Naive thymus-derived CD4-positive, alpha-beta T cell (primary cell): ENCODE measurements around the gene DCAF8. TPM values are rescaled to one million over a fixed set of nuclear protein-coding genes. Genes with fewer than 3 reads are reported as not detected.

Experiments
- ATAC-seq: fragments of 150-1000 bp; cut with Tn5 transposase; 2 replicates; pipeline ENCODE4 v1.10.0; 2021; ENCODE audit warnings: mild to moderate bottlenecking, moderate library complexity
- CTCF ChIA-PET: fragments of 350-600 bp; sonication (Branson Sonifier 250); formaldehyde crosslinking; loops from one replicate; lab custom pipeline; 2021; ENCODE audit warnings: antibody characterized with exemption; lab: Charles Lee
- POLR2A ChIA-PET: fragments of 350-600 bp; sonication (Branson Sonifier 250); formaldehyde crosslinking; loops from one replicate; lab custom pipeline; 2021; ENCODE audit warnings: antibody characterized with exemption, inconsistent platforms; lab: Charles Lee
- DNase-seq, 9 donors: peaks; one replicate each; pipeline versions ENCODE4 v3.0.0 to v3.0.0-alpha.2; 2020 to 2022; ENCODE audit warnings: mixed read lengths in 1 of 9
- H3K27ac ChIP-seq: one replicate; pipeline ENCODE4 v1.7.0; 2013; ENCODE audit warnings: mild to moderate bottlenecking, low read depth, low read length, moderate library complexity
- H3K27me3 ChIP-seq, 2 donors: one replicate each; pipeline ENCODE4 v1.7.0; 2013; ENCODE audit warnings: low read length in 2 of 2, mild to moderate bottlenecking in 2 of 2, moderate library complexity in 2 of 2; ENCODE audit not compliant: control insufficient read depth in 2 of 2, insufficient read depth in 2 of 2
- H3K36me3 ChIP-seq, 3 experiments: 1 replicate in 2 of 3; 2 replicates in 1 of 3; pipeline ENCODE4 v1.7.0; 2013; ENCODE audit warnings: low read length in 3 of 3, mild to moderate bottlenecking in 3 of 3, moderate library complexity in 1 of 3; ENCODE audit not compliant: insufficient read depth in 3 of 3, control insufficient read depth in 2 of 3
- H3K4me1 ChIP-seq, 2 donors: one replicate each; pipeline ENCODE4 v1.7.0; 2013; ENCODE audit warnings: low read length in 2 of 2, mild to moderate bottlenecking in 2 of 2, moderate library complexity in 1 of 2; ENCODE audit not compliant: control insufficient read depth in 2 of 2, insufficient read depth in 2 of 2
- H3K4me3 ChIP-seq: 2 replicates; pipeline ENCODE4 v1.7.0; 2013; ENCODE audit warnings: mild to moderate bottlenecking, low read length
- H3K9me3 ChIP-seq, 3 experiments: 1 replicate in 2 of 3; 2 replicates in 1 of 3; pipeline ENCODE4 v1.7.0; 2013; ENCODE audit warnings: low read length in 3 of 3; ENCODE audit not compliant: control insufficient read depth in 2 of 3
- H3K27ac Mint-ChIP-seq, 9 donors: one replicate each; pipeline ENCODE4 v1.8.0; 2020 to 2022; ENCODE audit warnings: mixed read lengths in 9 of 9, mild to moderate bottlenecking in 8 of 9, moderate library complexity in 5 of 9, inconsistent platforms in 2 of 9
- H3K27me3 Mint-ChIP-seq, 5 donors: one replicate each; pipeline ENCODE4 v1.8.0; 2021 to 2022; ENCODE audit warnings: mixed read lengths in 5 of 5, mild to moderate bottlenecking in 1 of 5
- H3K36me3 Mint-ChIP-seq, 5 donors: one replicate each; pipeline ENCODE4 v1.8.0; 2020 to 2022; ENCODE audit warnings: mixed read lengths in 5 of 5, mild to moderate bottlenecking in 3 of 5, inconsistent platforms in 1 of 5
- H3K4me1 Mint-ChIP-seq, 7 donors: one replicate each; pipeline ENCODE4 v1.8.0; 2020 to 2022; ENCODE audit warnings: mixed read lengths in 7 of 7, mild to moderate bottlenecking in 3 of 7, inconsistent platforms in 1 of 7
- H3K4me3 Mint-ChIP-seq, 10 donors: one replicate each; pipeline ENCODE4 v1.8.0; 2020 to 2022; ENCODE audit warnings: mild to moderate bottlenecking in 10 of 10, mixed read lengths in 10 of 10, moderate library complexity in 6 of 10, inconsistent platforms in 2 of 10
- H3K9me3 Mint-ChIP-seq, 11 donors: one replicate each; pipeline ENCODE4 v1.8.0; 2020 to 2022; ENCODE audit warnings: mixed read lengths in 11 of 11, mild to moderate bottlenecking in 4 of 11, inconsistent platforms in 1 of 11, moderate library complexity in 1 of 11
- intact Hi-C, 2 donors: fragments of 100-400 bp; cut with micrococcal nuclease; formaldehyde crosslinking; loops; one replicate each; pipeline ENCODE4 v1.15.1; 2023
- polyA plus RNA-seq, 2 donors: library from polyadenylated mRNA; unstranded; fragments of 300-500 nt; fragmentation: Illumina TruSeq; gene quantifications; one replicate each; pipeline ENCODE4 v1.2.3, GENCODE V29; 2021
- total RNA-seq, 6 experiments: library from RNA in 5 of 6; stranded (reverse) in 5 of 6; gene quantifications; 1 replicate in 5 of 6; 2 replicates in 1 of 6; pipeline ENCODE4 v1.2.3 and lab custom pipeline; 2021 to 2026

DCAF8 gene
- total and polyA plus RNA-seq, 7 experiments from 2014 or later = 45.6 to 226 (median 174) TPM

GRCh38 chr1:160200786-160201185 lies 61.6 kb downstream of the DCAF8 start:
- DNase-seq (no peak), ATAC-seq (no peak)
- Mint-ChIP-seq H3K27ac (no peak overlapping the region), H3K27me3 (no peaks in the 10 kb centered on the region), H3K4me1 (peaks cover 0 to 14% (median 11%) of the 10 kb centered on the region in 7 donors), H3K9me3 (peaks cover 0 to 1% (median 0%) of the 10 kb centered on the region in 11 donors), H3K4me3 (no peak overlapping the region), H3K36me3 (no peaks in the 10 kb centered on the region)
- ChIA-PET POLR2A (no interaction called here), CTCF (interaction anchor here (1.0 kb wide), 1 partner anchor 51 kb away, joined by 3 read pairs; no protein-coding TSS in a partner anchor)
- no peak overlapping the region for H3K27ac ChIP-seq
- H3K9me3 ChIP-seq = no peaks in the 10 kb centered on the region
- peaks cover 4 to 10% of the 10 kb centered on the region in 2 donors for H3K4me1 ChIP-seq
- H3K27me3 ChIP-seq = no peaks in the 10 kb centered on the region
- no peak overlapping the region for H3K4me3 ChIP-seq
- intact Hi-C loops = no loop called here
- H3K36me3 ChIP-seq = no peaks in the 10 kb centered on the region

GRCh38 chr1:160197231-160197630 lies 65.1 kb downstream of the DCAF8 start:
- no peak overlapping the region for H3K4me3 Mint-ChIP-seq
- no peaks in the 10 kb centered on the region for H3K9me3 Mint-ChIP-seq
- peaks cover 0 to 2% (median 0%) of the 10 kb centered on the region in 5 donors for H3K27me3 Mint-ChIP-seq
- Histone ChIP-seq H3K27me3 (no peaks in the 10 kb centered on the region), H3K4me1 (no peaks in the 10 kb centered on the region), H3K4me3 (no peak overlapping the region), H3K27ac (no peak overlapping the region), H3K9me3 (no peaks in the 10 kb centered on the region), H3K36me3 (no peaks in the 10 kb centered on the region)
- no peak overlapping the region for H3K27ac Mint-ChIP-seq
- ChIA-PET POLR2A (no interaction called here), CTCF (interaction anchor here (0.6 to 3.0 kb wide), 3 partner anchors 14 to 109 kb away, joined by 3 to 15 read pairs (median 3); no protein-coding TSS in a partner anchor)
- DNase-seq = no peak
- intact Hi-C loops = no loop called here
- H3K36me3 Mint-ChIP-seq = no peaks in the 10 kb centered on the region
- H3K4me1 Mint-ChIP-seq = peaks cover 0 to 2% (median 0%) of the 10 kb centered on the region in 7 donors
- ATAC-seq = no peak

- ChIA-PET POLR2A (interaction anchor here (1.0 kb wide), 1 partner anchor 95 kb away, joined by 3 read pairs; no protein-coding TSS in a partner anchor), CTCF (interaction anchor here (0.9 to 3.0 kb wide), 5 partner anchors 12 to 95 kb away, joined by 3 to 15 read pairs (median 4); no protein-coding TSS in a partner anchor)
- H3K4me1 Mint-ChIP-seq = peaks cover 0 to 2% (median 0%) of the 10 kb centered on the region in 7 donors
- H3K4me3 ChIP-seq = no peak overlapping the region
- intact Hi-C loops = no loop called here
- peaks cover 0 to 2% (median 0%) of the 10 kb centered on the region in 5 donors for H3K27me3 Mint-ChIP-seq
- H3K9me3 Mint-ChIP-seq = no peaks in the 10 kb centered on the region
- H3K36me3 ChIP-seq = no peaks in the 10 kb centered on the region
- H3K4me3 Mint-ChIP-seq = no peak overlapping the region
- H3K36me3 Mint-ChIP-seq = no peaks in the 10 kb centered on the region
- H3K4me1 ChIP-seq = no peaks in the 10 kb centered on the region
- H3K27ac ChIP-seq = no peak overlapping the region
- DNase-seq (no peak), ATAC-seq (no peak)
- H3K27ac Mint-ChIP-seq = no peak overlapping the region
- H3K27me3 ChIP-seq = no peaks in the 10 kb centered on the region
- H3K9me3 ChIP-seq = no peaks in the 10 kb centered on the region
These were observed 66.2 kb downstream of the DCAF8 start for GRCh38 chr1:160196143-160196542.

- Histone ChIP-seq H3K4me1 (no peaks in the 10 kb centered on the region), H3K9me3 (no peaks in the 10 kb centered on the region), H3K36me3 (no peaks in the 10 kb centered on the region), H3K27me3 (no peaks in the 10 kb centered on the region), H3K27ac (no peak overlapping the region), H3K4me3 (no peak overlapping the region)
- ChIA-PET POLR2A (no interaction called here), CTCF (interaction anchor here (2.2 to 3.0 kb wide), 2 partner anchors 57 to 97 kb away, joined by 6 to 15 read pairs; no protein-coding TSS in a partner anchor)
- H3K27me3 Mint-ChIP-seq = peaks cover 0 to 2% (median 0%) of the 10 kb centered on the region in 5 donors
- H3K9me3 Mint-ChIP-seq = no peaks in the 10 kb centered on the region
- no peak overlapping the region for H3K27ac Mint-ChIP-seq
- intact Hi-C loops = loop anchor here in 1 of 2 donors (5.0 kb wide), 1 partner anchor 38 kb away; no protein-coding TSS in a partner anchor
- peaks cover 0 to 2% (median 0%) of the 10 kb centered on the region in 7 donors for H3K4me1 Mint-ChIP-seq
- ATAC-seq (no peak), DNase-seq (no peak)
- no peak overlapping the region for H3K4me3 Mint-ChIP-seq
- H3K36me3 Mint-ChIP-seq = no peaks in the 10 kb centered on the region
These were observed 67.7 kb downstream of the DCAF8 start for GRCh38 chr1:160194737-160195059.

- H3K4me1 ChIP-seq = no peaks in the 10 kb centered on the region
- Mint-ChIP-seq H3K4me3 (no peak overlapping the region), H3K4me1 (peaks cover 0 to 2% (median 0%) of the 10 kb centered on the region in 7 donors), H3K36me3 (no peaks in the 10 kb centered on the region), H3K27me3 (peaks cover 0 to 5% (median 0%) of the 10 kb centered on the region in 5 donors), H3K27ac (no peak overlapping the region), H3K9me3 (no peaks in the 10 kb centered on the region)
- DNase-seq = no peak
- POLR2A ChIA-PET = no interaction called here
- no peak overlapping the region for H3K4me3 ChIP-seq
- CTCF ChIA-PET = interaction anchor here (0.6 to 4.2 kb wide), 15 partner anchors 9 to 185 kb away, joined by 3 to 47 read pairs (median 4); no protein-coding TSS in a partner anchor
- H3K27ac ChIP-seq = no peak overlapping the region
- no peaks in the 10 kb centered on the region for H3K36me3 ChIP-seq
- ATAC-seq = no peak
- H3K27me3 ChIP-seq = no peaks in the 10 kb centered on the region
- H3K9me3 ChIP-seq = no peaks in the 10 kb centered on the region
- intact Hi-C loops = loop anchor here (1.0 to 5.0 kb wide), 7 partner anchors 25 to 413 kb away; no protein-coding TSS in a partner anchor
These were observed 68.3 kb downstream of the DCAF8 start for GRCh38 chr1:160193832-160194736.

- no peaks in the 10 kb centered on the region for H3K4me1 ChIP-seq
- Mint-ChIP-seq H3K36me3 (no peaks in the 10 kb centered on the region), H3K27ac (no peak overlapping the region), H3K9me3 (no peaks in the 10 kb centered on the region), H3K27me3 (peaks cover 0 to 5% (median 0%) of the 10 kb centered on the region in 5 donors), H3K4me1 (peaks cover 0 to 2% (median 0%) of the 10 kb centered on the region in 7 donors), H3K4me3 (no peak overlapping the region)
- H3K27me3 ChIP-seq = no peaks in the 10 kb centered on the region
- no peaks in the 10 kb centered on the region for H3K9me3 ChIP-seq
- H3K36me3 ChIP-seq = no peaks in the 10 kb centered on the region
- ChIA-PET CTCF (interaction anchor here (0.6 to 4.2 kb wide), 15 partner anchors 9 to 186 kb away, joined by 3 to 47 read pairs (median 4); no protein-coding TSS in a partner anchor), POLR2A (interaction anchor here (1.3 kb wide), 1 partner anchor 99 kb away, joined by 4 read pairs; no protein-coding TSS in a partner anchor)
- no peak overlapping the region for H3K4me3 ChIP-seq
- H3K27ac ChIP-seq = no peak overlapping the region
- ATAC-seq (peak; percentile 92), DNase-seq (peak; percentile 34 to 84 (median 70))
- intact Hi-C loops = loop anchor here (1.0 to 5.0 kb wide), 7 partner anchors 26 to 414 kb away; no protein-coding TSS in a partner anchor
These were observed 69.1 kb downstream of the DCAF8 start for GRCh38 chr1:160193091-160193819.
